IMR-90 (cell line): ENCODE data around the gene L1TD1.

Source experiments
- TF ChIP-seq, protein P1 (sequence below): fragments of 150-350 bp; IDR thresholded peaks from 2 replicates; pipeline ENCODE4 v1.6.1; 2017; ENCODE audit warnings: mild to moderate bottlenecking, antibody characterized with exemption, low read length, low read depth
- TF ChIP-seq, protein P2 (sequence below): conservative IDR thresholded peaks from 2 replicates; pipeline ENCODE4 v1.5.1; 2012; ENCODE audit warnings: mild to moderate bottlenecking, low read depth, low read length, improper control_type of control experiment

DNA sequence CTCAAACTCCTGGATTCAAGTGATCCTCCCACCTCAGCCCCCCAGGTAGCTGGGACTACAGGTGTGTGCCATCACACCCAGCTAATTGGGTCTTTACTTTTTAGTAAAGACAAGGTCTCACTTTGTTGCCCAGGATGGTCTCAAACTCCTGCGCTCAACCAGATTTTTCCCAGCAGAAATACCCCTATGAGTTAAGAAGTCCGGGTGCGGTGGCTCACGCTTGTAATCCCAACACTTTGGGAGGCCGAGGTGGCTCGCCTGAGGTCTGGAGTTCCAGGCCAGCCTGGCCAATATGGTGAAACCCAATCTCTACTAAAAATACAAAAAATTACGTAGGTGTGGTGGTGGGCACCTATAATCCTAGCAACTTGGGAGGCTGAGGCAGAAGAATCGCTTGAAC, 6.5 kb upstream of the L1TD1 start:
- TF ChIP-seq, protein P1, sequence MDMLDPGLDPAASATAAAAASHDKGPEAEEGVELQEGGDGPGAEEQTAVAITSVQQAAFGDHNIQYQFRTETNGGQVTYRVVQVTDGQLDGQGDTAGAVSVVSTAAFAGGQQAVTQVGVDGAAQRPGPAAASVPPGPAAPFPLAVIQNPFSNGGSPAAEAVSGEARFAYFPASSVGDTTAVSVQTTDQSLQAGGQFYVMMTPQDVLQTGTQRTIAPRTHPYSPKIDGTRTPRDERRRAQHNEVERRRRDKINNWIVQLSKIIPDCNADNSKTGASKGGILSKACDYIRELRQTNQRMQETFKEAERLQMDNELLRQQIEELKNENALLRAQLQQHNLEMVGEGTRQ = no peak
- TF ChIP-seq, protein P2, sequence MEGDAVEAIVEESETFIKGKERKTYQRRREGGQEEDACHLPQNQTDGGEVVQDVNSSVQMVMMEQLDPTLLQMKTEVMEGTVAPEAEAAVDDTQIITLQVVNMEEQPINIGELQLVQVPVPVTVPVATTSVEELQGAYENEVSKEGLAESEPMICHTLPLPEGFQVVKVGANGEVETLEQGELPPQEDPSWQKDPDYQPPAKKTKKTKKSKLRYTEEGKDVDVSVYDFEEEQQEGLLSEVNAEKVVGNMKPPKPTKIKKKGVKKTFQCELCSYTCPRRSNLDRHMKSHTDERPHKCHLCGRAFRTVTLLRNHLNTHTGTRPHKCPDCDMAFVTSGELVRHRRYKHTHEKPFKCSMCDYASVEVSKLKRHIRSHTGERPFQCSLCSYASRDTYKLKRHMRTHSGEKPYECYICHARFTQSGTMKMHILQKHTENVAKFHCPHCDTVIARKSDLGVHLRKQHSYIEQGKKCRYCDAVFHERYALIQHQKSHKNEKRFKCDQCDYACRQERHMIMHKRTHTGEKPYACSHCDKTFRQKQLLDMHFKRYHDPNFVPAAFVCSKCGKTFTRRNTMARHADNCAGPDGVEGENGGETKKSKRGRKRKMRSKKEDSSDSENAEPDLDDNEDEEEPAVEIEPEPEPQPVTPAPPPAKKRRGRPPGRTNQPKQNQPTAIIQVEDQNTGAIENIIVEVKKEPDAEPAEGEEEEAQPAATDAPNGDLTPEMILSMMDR = no peak
